PC-3 (cell line): ENCODE measurements around the gene LRRTM3. TPM values are rescaled to one million over a fixed set of nuclear protein-coding genes. Genes with fewer than 3 reads are reported as not detected.

Source experiments
- ATAC-seq: fragments of 200-7000 bp; cut with Tn5 transposase; 2 replicates; pipeline ENCODE4 v1.9.1; 2020; ENCODE audit warnings: mild to moderate bottlenecking, moderate library complexity
- BruUV-seq: library from RNA; stranded (reverse); fragments of 400-500 nt; replicated peaks from 2 replicates; lab custom pipeline; 2021; lab: Mats Ljungman, UMichigan
- CTCF ChIA-PET: fragments of 300-600 bp; sonication (Branson Sonifier 250); formaldehyde crosslinking; loops from one replicate; lab custom pipeline; 2022; ENCODE audit warnings: antibody characterized with exemption; lab: Charles Lee
- POLR2A ChIA-PET: fragments of 300-600 bp; sonication (Branson Sonifier 250); formaldehyde crosslinking; loops from one replicate; lab custom pipeline; 2022; ENCODE audit warnings: antibody characterized with exemption; ENCODE audit not compliant: unreplicated experiment; lab: Charles Lee
- DNase-seq: peaks from one replicate; pipeline ENCODE4 v3.0.0-alpha.2; 2015
- H2AFZ ChIP-seq: fragments of 300-600 bp; sonication (generic); 2 replicates; pipeline ENCODE4 v1.6.0; 2016; ENCODE audit warnings: antibody characterized with exemption, low read length
- H3F3A ChIP-seq: fragments of 300-600 bp; sonication (generic); one replicate; pipeline ENCODE4 v1.6.0; 2017; ENCODE audit warnings: antibody characterized with exemption, low read length, control low read depth, mild to moderate bottlenecking; ENCODE audit not compliant: unreplicated experiment
- H3K27ac ChIP-seq: fragments of 300-600 bp; sonication (generic); 2 replicates; pipeline ENCODE4 v1.5.1; 2016; ENCODE audit warnings: mild to moderate bottlenecking, low read length
- H3K27me3 ChIP-seq: fragments of 300-600 bp; sonication (generic); 2 replicates; pipeline ENCODE4 v1.6.1; 2016; ENCODE audit warnings: low read length, mixed read lengths
- H3K36me3 ChIP-seq: fragments of 300-600 bp; sonication (generic); 2 replicates; pipeline ENCODE4 v1.6.1; 2016; ENCODE audit warnings: low read depth, mixed run types, low read length, mixed read lengths
- H3K4me1 ChIP-seq: fragments of 300-600 bp; sonication (generic); 2 replicates; pipeline ENCODE4 v1.5.1; 2016; ENCODE audit warnings: low read length; ENCODE audit not compliant: insufficient read depth
- H3K4me2 ChIP-seq: fragments of 300-600 bp; sonication (generic); 2 replicates; pipeline ENCODE4 v1.6.0; 2016; ENCODE audit warnings: low read length
- H3K4me3 ChIP-seq: fragments of 300-600 bp; sonication (generic); 2 replicates; pipeline ENCODE4 v1.5.1; 2016; ENCODE audit warnings: mild to moderate bottlenecking, low read length, mixed read lengths
- H3K79me2 ChIP-seq: fragments of 300-600 bp; sonication (generic); 2 replicates; pipeline ENCODE4 v1.6.1; 2017; ENCODE audit warnings: low read length, mixed read lengths
- H3K9ac ChIP-seq: fragments of 300-600 bp; sonication (generic); 2 replicates; pipeline ENCODE4 v1.6.0; 2016; ENCODE audit warnings: mild to moderate bottlenecking, low read length
- H3K9me2 ChIP-seq: fragments of 300-600 bp; sonication (generic); replicated peaks from 2 replicates; pipeline ENCODE4 v1.6.1; 2016; ENCODE audit warnings: mixed run types, low read length, mixed read lengths
- H3K9me3 ChIP-seq: fragments of 300-600 bp; sonication (generic); 2 replicates; pipeline ENCODE4 v1.6.1; 2016; ENCODE audit warnings: low read length, mixed read lengths
- H4K20me1 ChIP-seq: fragments of 300-600 bp; sonication (generic); 2 replicates; pipeline ENCODE4 v1.6.1; 2016; ENCODE audit warnings: low read length, mixed read lengths
- EZH2 ChIP-seq: fragments of 300-600 bp; sonication (generic); IDR thresholded peaks from one replicate; pipeline ENCODE4 v1.6.1; 2017; ENCODE audit warnings: antibody characterized with exemption, mild to moderate bottlenecking, low read length; ENCODE audit not compliant: unreplicated experiment
- EZH2phosphoT487 ChIP-seq: fragments of 300-600 bp; sonication (generic); IDR thresholded peaks from 2 replicates; pipeline ENCODE4 v1.6.1; 2018; ENCODE audit warnings: mild to moderate bottlenecking, antibody characterized with exemption, low read length, borderline replicate concordance
- intact Hi-C: fragments of 100-400 bp; cut with micrococcal nuclease; formaldehyde crosslinking; loops from 2 replicates; pipeline ENCODE4 v1.9.0; 2023
- total RNA-seq: library from RNA; depleted of rRNA; stranded (reverse); fragments of >200 nt; gene quantifications from 2 replicates; pipeline ENCODE4 v1.2.3, GENCODE V29; 2014
- TF ChIP-seq, protein P1 (sequence below): fragments of 300-600 bp; sonication (generic); conservative IDR thresholded peaks from 2 replicates; pipeline ENCODE4 v1.5.1; 2017; ENCODE audit warnings: antibody characterized with exemption, low read depth, mild to moderate bottlenecking, low read length

LRRTM3 gene
- total RNA-seq, 1 experiment from 2014 or later, result 0.15 TPM

DNA sequence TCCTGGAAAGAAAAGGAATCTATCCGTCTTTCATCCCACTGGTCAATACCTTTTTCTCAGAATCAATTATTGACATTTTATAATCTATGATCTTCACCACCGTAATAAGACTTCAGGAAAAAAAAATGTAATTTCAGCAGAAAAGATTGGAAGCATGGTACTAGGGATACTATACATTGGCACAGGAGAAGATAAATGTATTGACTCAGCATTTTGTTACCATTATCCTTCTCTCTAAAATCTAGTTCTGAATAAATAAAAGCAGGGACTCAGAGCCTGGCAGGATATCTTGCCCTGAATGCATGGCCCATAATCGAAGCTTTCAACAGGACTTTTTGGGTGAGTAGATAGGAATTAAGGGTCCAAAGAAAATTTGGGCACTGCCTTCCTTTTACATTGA is 120.7 kb downstream of the LRRTM3 start:
- no peak overlapping the region for H2AFZ ChIP-seq
- CTCF ChIA-PET, result no interaction called here
- intact Hi-C loops, result no loop called here
- H3K4me3 ChIP-seq, result no peak overlapping the region
- H3K4me2 ChIP-seq, result no peak overlapping the region
- POLR2A ChIA-PET, result no interaction called here
- TF ChIP-seq EZH2, result no peak
- no peak for TF ChIP-seq EZH2phosphoT487
- TF ChIP-seq, protein P1, sequence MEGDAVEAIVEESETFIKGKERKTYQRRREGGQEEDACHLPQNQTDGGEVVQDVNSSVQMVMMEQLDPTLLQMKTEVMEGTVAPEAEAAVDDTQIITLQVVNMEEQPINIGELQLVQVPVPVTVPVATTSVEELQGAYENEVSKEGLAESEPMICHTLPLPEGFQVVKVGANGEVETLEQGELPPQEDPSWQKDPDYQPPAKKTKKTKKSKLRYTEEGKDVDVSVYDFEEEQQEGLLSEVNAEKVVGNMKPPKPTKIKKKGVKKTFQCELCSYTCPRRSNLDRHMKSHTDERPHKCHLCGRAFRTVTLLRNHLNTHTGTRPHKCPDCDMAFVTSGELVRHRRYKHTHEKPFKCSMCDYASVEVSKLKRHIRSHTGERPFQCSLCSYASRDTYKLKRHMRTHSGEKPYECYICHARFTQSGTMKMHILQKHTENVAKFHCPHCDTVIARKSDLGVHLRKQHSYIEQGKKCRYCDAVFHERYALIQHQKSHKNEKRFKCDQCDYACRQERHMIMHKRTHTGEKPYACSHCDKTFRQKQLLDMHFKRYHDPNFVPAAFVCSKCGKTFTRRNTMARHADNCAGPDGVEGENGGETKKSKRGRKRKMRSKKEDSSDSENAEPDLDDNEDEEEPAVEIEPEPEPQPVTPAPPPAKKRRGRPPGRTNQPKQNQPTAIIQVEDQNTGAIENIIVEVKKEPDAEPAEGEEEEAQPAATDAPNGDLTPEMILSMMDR, result no peak
- H4K20me1 ChIP-seq, result 0 out of 2 replicates have a peak, but pooled peaks cover 4% of the 10 kb centered on the region
- H3K4me1 ChIP-seq, result no peaks in the 10 kb centered on the region
- ATAC-seq, result no peak
- H3K79me2 ChIP-seq, result no peaks in the 10 kb centered on the region
- H3F3A ChIP-seq, result no peaks in the 10 kb centered on the region
- H3K36me3 ChIP-seq, result no peaks in the 10 kb centered on the region
- DNase-seq, result no peak
- H3K27me3 ChIP-seq, result peaks cover 83% of the 10 kb centered on the region
- H3K9me2 ChIP-seq, result no peaks in the 10 kb centered on the region
- no TSS peak for BruUV-seq
- no peak overlapping the region for H3K27ac ChIP-seq
- no peaks in the 10 kb centered on the region for H3K9me3 ChIP-seq
- H3K9ac ChIP-seq, result no peak overlapping the region

DNA sequence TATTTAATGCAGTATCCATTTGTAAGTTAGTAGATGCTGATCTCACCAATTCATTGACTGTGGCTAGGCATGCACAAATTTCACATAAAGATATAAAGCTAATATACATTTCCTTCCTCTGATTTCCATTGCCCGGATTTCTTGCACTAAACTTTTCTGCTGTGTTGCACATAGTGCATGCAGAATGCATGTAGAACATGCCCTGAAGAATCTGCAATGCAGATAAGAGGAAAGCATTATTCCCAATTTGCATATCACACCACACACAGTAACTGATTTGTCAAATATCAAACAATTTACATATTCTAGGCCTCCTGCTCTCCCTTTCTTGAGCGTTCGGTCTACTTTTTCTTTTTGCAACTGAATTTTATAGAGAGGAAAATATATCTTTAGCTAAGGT is 124.2 kb downstream of the LRRTM3 start:
- CTCF ChIA-PET, result no interaction called here
- Histone ChIP-seq H3K9ac (no peak overlapping the region), H3K9me3 (no peaks in the 10 kb centered on the region), H3K4me1 (no peaks in the 10 kb centered on the region), H4K20me1 (no peaks in the 10 kb centered on the region), H3K4me2 (no peak overlapping the region), H3F3A (no peaks in the 10 kb centered on the region), H2AFZ (no peak overlapping the region), H3K9me2 (no peaks in the 10 kb centered on the region), H3K27ac (no peak overlapping the region), H3K4me3 (no peak overlapping the region), H3K27me3 (peaks cover 83% of the 10 kb centered on the region), H3K36me3 (no peaks in the 10 kb centered on the region), H3K79me2 (no peaks in the 10 kb centered on the region)
- no peak for ATAC-seq
- no TSS peak for BruUV-seq
- no peak for DNase-seq
- intact Hi-C loops, result no loop called here
- POLR2A ChIA-PET, result no interaction called here
- TF ChIP-seq EZH2phosphoT487 (no peak), EZH2 (no peak)
- TF ChIP-seq, protein P1, result no peak

DNA sequence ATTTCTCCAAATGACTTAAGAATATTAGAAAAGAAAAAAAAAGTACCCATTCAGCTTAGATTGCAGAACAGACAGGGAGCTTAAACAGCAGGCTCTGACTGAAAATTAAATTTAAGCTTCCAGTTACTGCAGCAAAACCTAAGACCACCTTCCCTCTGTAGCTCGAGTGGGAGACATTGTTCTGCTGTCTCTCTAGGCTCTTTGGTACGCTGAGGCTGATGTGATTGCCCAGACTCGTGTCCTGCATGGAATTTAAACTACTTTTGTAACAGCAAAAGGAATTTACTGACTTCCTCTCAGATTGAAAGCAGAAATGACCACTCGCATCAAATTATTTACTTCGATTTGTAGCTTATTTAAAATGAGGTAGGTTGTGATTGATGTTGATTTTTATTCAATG is 124.6 kb downstream of the LRRTM3 start:
- POLR2A ChIA-PET, result no interaction called here
- ATAC-seq, result no peak
- CTCF ChIA-PET, result no interaction called here

More for the DNA sequence above, 124.6 kb downstream of the LRRTM3 start:
- Histone ChIP-seq H3K9me3 (no peaks in the 10 kb centered on the region), H3K9me2 (no peaks in the 10 kb centered on the region), H3K27ac (no peak overlapping the region), H3K4me2 (no peak overlapping the region), H4K20me1 (no peaks in the 10 kb centered on the region), H3K4me3 (no peak overlapping the region), H3K27me3 (peaks cover 83% of the 10 kb centered on the region), H3K9ac (no peak overlapping the region), H3K4me1 (no peaks in the 10 kb centered on the region), H2AFZ (no peak overlapping the region), H3F3A (no peaks in the 10 kb centered on the region), H3K36me3 (no peaks in the 10 kb centered on the region), H3K79me2 (no peaks in the 10 kb centered on the region)
- BruUV-seq, result no TSS peak
- intact Hi-C loops, result no loop called here
- TF ChIP-seq EZH2phosphoT487 (no peak), EZH2 (no peak)
- TF ChIP-seq, protein P1, result no peak
- DNase-seq, result no peak
